SU-DHL-6 (cell line): ENCODE results near the gene SETD4.

ENCODE experiments used
- H2AFZ ChIP-seq: fragments of 200-600 bp; sonication (generic); 2 replicates; pipeline ENCODE4 v1.6.1; 2014; ENCODE audit warnings: low read depth, mild to moderate bottlenecking, moderate library complexity, mixed read lengths, antibody characterized with exemption, low read length; ENCODE audit not compliant: severe bottlenecking
- H3F3A ChIP-seq: fragments of 200-600 bp; shearing (Covaris generic); 2 replicates; pipeline ENCODE4 v1.6.0; 2016; ENCODE audit warnings: antibody characterized with exemption, mild to moderate bottlenecking; ENCODE audit not compliant: insufficient read depth
- H3K27ac ChIP-seq: fragments of 200-600 bp; sonication (generic); 2 replicates; pipeline ENCODE4 v1.5.1; 2016; ENCODE audit warnings: low read depth, mild to moderate bottlenecking, low read length, moderate library complexity, mixed read lengths
- H3K27me3 ChIP-seq: fragments of 200-600 bp; sonication (generic), shearing (Covaris generic); 2 replicates; pipeline ENCODE4 v1.6.0; 2014; ENCODE audit warnings: mild to moderate bottlenecking, low read length
- H3K36me3 ChIP-seq: fragments of 200-600 bp; sonication (generic); 2 replicates; pipeline ENCODE4 v1.6.1; 2014; ENCODE audit warnings: mild to moderate bottlenecking, low read length, mixed read lengths
- H3K4me2 ChIP-seq: fragments of 300-600, 200-600 bp; shearing (Covaris generic), sonication (generic); 2 replicates; pipeline ENCODE4 v1.6.0; 2014; ENCODE audit warnings: low read length, low read depth, mild to moderate bottlenecking; ENCODE audit not compliant: poor library complexity, severe bottlenecking
- H3K4me3 ChIP-seq: fragments of 200-600 bp; sonication (generic); 2 replicates; pipeline ENCODE4 v1.5.1; 2014; ENCODE audit warnings: antibody characterized with exemption, low read length, mild to moderate bottlenecking, mixed read lengths; ENCODE audit not compliant: insufficient read depth, poor library complexity, severe bottlenecking
- H3K79me2 ChIP-seq: fragments of 200-600 bp; sonication (generic); 2 replicates; pipeline ENCODE4 v1.6.1; 2014; ENCODE audit warnings: mild to moderate bottlenecking, low read length, moderate library complexity; ENCODE audit not compliant: insufficient read depth
- H3K9ac ChIP-seq: fragments of 200-600 bp; sonication (generic); 2 replicates; pipeline ENCODE4 v1.7.0; 2014; ENCODE audit warnings: mild to moderate bottlenecking, low read length
- H3K9me2 ChIP-seq: fragments of 200-600 bp; sonication (generic); replicated peaks from 2 replicates; pipeline ENCODE4 v1.6.1; 2014; ENCODE audit warnings: low read length; ENCODE audit not compliant: insufficient read depth
- H3K9me3 ChIP-seq: fragments of 200-600 bp; sonication (generic); 2 replicates; pipeline ENCODE4 v1.6.1; 2014; ENCODE audit warnings: low read length, mixed read lengths; ENCODE audit not compliant: insufficient read depth
- H4K20me1 ChIP-seq: fragments of 200-600 bp; sonication (generic); 2 replicates; pipeline ENCODE4 v1.6.1; 2014; ENCODE audit warnings: low read depth, mild to moderate bottlenecking, antibody characterized with exemption, low read length, moderate library complexity, mixed read lengths
- EZH2phosphoT487 ChIP-seq: fragments of 200-600 bp; sonication (generic), shearing (Covaris generic); conservative IDR thresholded peaks from 2 replicates; pipeline ENCODE4 v1.6.1; 2018; ENCODE audit warnings: mild to moderate bottlenecking, antibody characterized with exemption, low read length, moderate library complexity, mixed read lengths
- TF ChIP-seq, protein P1 (sequence below): fragments of 200-600 bp; sonication (generic); IDR thresholded peaks from one replicate; pipeline ENCODE4 v1.5.1; 2017; ENCODE audit warnings: antibody characterized with exemption, mild to moderate bottlenecking, low read length, moderate library complexity; ENCODE audit not compliant: insufficient read depth, poor library complexity, severe bottlenecking

The SETD4 gene

DNA sequence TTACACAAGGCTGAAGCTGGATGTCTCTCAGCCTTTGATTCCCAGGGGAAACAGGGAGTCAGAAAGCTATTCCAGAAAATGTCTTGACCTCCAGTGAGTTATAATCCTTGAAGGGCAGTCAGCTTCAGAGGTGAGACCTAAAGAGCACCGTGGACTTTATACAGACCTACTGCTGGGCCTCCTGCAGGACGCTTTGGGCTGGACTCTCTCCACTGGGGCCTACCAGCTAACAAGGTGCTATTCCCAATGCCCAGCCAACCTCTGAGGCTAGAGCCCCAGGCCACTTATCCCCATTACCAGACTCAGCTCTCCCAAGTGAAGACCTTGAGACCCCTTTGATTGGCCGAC lies 6.6 kb downstream of the SETD4 start:
- Histone ChIP-seq H4K20me1 (no peaks in the 10 kb centered on the region), H3K9me2 (no peaks in the 10 kb centered on the region), H3K36me3 (peaks cover 11% of the 10 kb centered on the region; the same call in 1 of the 2 replicates), H3K79me2 (no peaks in the 10 kb centered on the region), H2AFZ (no peak overlapping the region), H3K27me3 (no peaks in the 10 kb centered on the region), H3K27ac (no peak overlapping the region), H3F3A (no peaks in the 10 kb centered on the region), H3K9ac (no peak overlapping the region), H3K4me2 (no peak overlapping the region), H3K9me3 (no peaks in the 10 kb centered on the region), H3K4me3 (no peak overlapping the region)
- TF ChIP-seq, protein P1, sequence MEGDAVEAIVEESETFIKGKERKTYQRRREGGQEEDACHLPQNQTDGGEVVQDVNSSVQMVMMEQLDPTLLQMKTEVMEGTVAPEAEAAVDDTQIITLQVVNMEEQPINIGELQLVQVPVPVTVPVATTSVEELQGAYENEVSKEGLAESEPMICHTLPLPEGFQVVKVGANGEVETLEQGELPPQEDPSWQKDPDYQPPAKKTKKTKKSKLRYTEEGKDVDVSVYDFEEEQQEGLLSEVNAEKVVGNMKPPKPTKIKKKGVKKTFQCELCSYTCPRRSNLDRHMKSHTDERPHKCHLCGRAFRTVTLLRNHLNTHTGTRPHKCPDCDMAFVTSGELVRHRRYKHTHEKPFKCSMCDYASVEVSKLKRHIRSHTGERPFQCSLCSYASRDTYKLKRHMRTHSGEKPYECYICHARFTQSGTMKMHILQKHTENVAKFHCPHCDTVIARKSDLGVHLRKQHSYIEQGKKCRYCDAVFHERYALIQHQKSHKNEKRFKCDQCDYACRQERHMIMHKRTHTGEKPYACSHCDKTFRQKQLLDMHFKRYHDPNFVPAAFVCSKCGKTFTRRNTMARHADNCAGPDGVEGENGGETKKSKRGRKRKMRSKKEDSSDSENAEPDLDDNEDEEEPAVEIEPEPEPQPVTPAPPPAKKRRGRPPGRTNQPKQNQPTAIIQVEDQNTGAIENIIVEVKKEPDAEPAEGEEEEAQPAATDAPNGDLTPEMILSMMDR = no peak
- no peak for TF ChIP-seq EZH2phosphoT487

DNA sequence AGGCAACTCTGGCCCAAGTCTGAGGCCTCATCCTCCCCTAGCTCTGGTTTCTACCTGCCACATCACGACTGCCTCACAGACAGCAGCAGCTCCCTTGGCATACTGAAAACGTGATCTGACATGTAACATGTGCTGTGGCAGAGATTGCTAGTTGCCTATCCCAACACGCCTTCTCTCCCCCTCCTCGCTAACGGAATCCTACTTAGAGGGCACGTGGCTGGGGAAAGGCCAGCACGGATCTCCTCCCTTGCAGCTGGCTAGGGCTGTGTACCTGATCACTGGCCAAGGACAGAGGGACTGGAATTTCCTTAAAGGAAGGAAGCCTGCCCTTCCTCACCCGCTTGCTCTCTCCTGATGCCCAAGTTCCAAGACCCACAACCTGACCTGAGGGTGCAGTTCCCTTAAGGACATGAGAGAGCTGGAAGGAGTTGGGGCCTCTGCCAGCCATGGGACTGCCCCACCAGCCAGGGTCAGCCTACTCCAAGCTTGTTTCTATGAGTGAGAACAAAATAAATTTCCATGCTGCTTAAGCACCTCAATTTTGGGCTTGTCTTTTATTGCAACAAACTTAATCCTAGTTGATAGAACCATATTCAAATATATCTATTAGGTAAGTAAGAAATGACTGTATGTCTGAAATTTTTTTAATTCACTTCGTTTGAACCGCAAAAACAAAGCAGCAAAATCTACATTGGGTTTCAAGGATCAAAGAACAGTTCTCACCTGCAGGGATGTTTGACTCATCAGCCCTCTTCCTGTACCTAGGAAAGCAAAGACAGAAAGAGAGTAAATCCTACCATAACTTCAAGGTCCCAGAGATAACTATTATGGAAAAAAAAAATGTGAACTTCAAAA lies 7.2 kb downstream of the SETD4 start:
- H3K27me3 ChIP-seq = no peaks in the 10 kb centered on the region
- H3F3A ChIP-seq = no peaks in the 10 kb centered on the region
- peaks cover 11% of the 10 kb centered on the region; the same call in 1 of the 2 replicates for H3K36me3 ChIP-seq
- H3K9ac ChIP-seq = no peak overlapping the region
- H3K4me2 ChIP-seq = no peak overlapping the region
- no peak overlapping the region for H3K4me3 ChIP-seq
- H3K27ac ChIP-seq = no peak overlapping the region
- TF ChIP-seq, protein P1 = no peak
- no peak for TF ChIP-seq EZH2phosphoT487
- H3K79me2 ChIP-seq = no peaks in the 10 kb centered on the region
- H2AFZ ChIP-seq = no peak overlapping the region
- no peaks in the 10 kb centered on the region for H3K9me2 ChIP-seq
- H3K9me3 ChIP-seq = no peaks in the 10 kb centered on the region
- no peaks in the 10 kb centered on the region for H4K20me1 ChIP-seq

DNA sequence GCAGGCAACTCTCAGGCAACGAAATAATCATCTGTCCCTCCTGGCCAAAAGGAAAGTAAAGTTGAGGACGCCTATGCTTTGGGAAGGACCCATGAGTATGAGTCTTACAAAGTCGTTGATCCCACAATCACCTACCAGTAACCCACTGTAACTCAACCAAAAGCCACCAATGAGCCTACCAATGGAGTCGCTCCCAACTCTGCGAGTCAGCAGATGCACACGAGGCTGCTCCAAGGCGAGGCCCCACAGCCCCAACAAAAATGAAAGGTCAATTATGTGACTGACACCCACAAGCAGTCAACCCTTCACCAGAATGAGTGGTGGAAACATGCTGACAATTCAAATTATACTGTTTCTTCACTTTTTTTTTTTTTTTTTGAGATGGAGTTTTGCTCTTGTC lies 12.0 kb downstream of the SETD4 start:
- Histone ChIP-seq H3K27ac (no peak overlapping the region), H3K36me3 (no peaks in the 10 kb centered on the region; the same call in 1 of the 2 replicates), H4K20me1 (no peaks in the 10 kb centered on the region), H3K79me2 (no peaks in the 10 kb centered on the region), H3K9me3 (no peaks in the 10 kb centered on the region), H2AFZ (no peak overlapping the region), H3K9ac (no peak overlapping the region), H3K9me2 (no peaks in the 10 kb centered on the region), H3K27me3 (no peaks in the 10 kb centered on the region), H3K4me3 (no peak overlapping the region), H3K4me2 (no peak overlapping the region), H3F3A (no peaks in the 10 kb centered on the region)
- no peak for TF ChIP-seq EZH2phosphoT487
- TF ChIP-seq, protein P1 = no peak
